ENCODE data around the gene FMNL1. TPM values are rescaled to one million over a fixed set of nuclear protein-coding genes. Genes with fewer than 3 reads are reported as not detected.
"Not testable (repeated sequence)": the region's sequence is repeated elsewhere in the genome, so short reads cannot be mapped to it uniquely, and the experiment has no call there.

The FMNL1 gene
- total RNA-seq, 1 experiment from 2014 or later = 29.0 TPM

DNA sequence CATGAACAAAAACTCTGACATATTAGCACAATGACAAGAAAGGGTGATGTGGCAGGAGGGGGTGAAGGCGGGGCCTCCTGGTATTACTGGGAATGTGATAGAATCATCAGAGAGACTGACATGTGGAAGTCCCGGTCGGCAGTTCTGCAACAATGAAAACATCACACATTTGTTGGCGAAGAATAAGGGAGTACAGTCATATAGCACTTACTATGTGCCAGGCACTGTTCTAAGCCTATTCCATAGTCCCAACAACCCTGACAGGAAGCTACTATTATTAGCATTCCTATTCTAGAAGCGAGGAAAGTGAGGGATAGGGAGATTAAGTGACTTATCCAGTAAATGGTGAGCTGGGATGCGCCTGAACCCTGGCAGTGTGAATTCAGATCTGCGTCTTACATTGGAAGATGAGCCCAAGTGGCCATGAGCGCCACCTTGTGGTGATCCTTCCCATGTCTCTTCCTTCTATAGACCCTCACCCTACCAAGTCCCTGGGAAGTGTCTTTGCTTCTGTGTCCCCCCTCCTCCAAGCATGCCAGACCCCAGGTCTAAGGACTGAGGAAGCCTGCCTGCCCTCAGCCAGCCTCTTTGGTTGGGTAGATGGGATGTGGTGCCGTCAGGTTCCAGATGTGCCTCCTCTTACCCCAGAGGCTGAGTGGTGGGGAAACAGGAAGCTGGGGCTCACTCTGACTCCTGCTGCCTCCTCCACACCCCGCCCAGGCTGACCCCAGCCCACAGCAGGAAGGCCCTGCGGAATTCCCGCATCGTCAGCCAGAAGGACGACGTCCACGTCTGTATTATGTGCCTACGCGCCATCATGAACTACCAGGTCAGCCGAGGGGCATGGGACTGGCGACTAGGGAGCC, 14.0 kb downstream of the FMNL1 start:
- peak; percentile 66 for DNase-seq (ENCODE audit: low read depth)

- DNase-seq (ENCODE audit: low read depth) = no peak
These were observed 14.6 kb downstream of the FMNL1 start for GRCh38 chr17:45236282-45236606.

- DNase-seq (ENCODE audit: low read depth) = no peak
These were observed 16.0 kb downstream of the FMNL1 start for GRCh38 chr17:45237686-45238085.

DNA sequence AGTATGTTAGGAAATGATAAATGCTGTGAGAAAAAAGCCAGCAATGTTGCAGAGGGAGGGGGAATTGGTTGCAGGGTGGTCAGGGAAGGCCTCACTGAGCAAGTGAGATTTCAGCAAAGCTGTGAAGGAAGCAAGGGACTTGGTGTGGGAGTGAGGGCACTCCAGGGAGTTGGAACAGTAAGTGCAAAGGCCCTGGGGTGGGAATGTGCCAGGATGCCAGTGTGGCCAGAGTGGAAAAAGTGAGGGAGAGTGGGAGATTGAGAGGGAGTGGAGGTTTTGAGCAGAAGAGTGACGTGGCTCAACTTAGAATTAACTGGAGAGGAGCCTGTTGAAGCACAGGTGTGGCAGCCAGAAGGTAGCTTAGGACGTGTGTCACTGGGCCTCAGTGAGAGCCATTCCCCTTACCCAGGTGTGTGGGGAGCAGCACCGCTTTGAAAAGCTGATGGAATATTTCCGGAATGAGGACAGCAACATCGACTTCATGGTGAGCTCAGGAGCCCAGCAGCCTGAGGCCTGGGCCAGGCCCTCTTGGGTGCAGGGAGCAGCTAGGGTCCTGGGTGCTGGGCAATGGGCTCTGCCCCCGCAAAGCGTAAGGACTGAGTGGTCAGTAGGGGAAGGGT, 16.6 kb downstream of the FMNL1 start:
- no peak for DNase-seq (ENCODE audit: low read depth)

- DNase-seq (ENCODE audit: low read depth) = no peak
These were observed 19.2 kb downstream of the FMNL1 start for GRCh38 chr17:45240905-45241327.

GRCh38 chr17:45241328-45242028, 19.8 kb downstream of the FMNL1 start:
- no peak for DNase-seq (ENCODE audit: low read depth)

DNA sequence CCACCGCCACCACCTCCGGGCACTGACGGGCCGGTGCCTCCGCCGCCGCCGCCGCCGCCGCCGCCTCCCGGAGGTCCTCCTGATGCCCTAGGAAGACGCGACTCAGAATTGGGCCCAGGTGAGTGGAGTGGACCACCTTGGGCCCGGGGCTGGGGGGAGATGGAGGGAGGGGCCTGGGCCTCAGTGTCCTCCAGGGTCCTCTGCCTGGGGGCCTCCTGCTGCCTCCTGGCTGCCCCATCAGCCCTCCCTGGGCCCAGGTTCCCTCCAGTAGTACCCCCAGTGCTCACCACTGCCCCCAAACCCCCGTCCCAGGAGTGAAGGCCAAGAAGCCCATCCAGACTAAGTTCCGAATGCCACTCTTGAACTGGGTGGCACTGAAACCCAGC, 20.3 kb downstream of the FMNL1 start:
- DNase-seq (ENCODE audit: low read depth) = no peak

GRCh38 chr17:45243750-45244149, 22.1 kb downstream of the FMNL1 start:
- DNase-seq (ENCODE audit: low read depth) = no peak

GRCh38 chr17:45244725-45245656, 23.3 kb downstream of the FMNL1 start:
- DNase-seq (ENCODE audit: low read depth) = no peak

DNA sequence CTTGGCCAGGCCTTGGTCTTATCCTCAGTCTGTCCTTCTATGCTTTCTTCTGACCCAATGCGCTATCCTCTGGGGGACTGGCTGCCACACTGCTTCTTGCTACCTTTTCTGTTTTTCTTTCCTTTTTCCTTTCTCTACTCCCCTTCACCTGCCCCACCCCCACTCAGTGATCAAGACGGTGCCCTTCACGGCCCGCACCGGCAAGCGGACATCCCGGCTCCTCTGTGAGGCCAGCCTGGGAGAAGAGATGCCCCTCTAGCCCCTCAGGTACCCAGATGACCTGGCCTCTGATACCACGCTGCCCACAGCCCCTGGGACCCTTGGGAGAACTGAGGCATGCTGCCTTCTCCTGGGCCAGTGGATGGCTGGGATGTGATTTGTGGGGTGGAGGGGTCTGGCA, 24.7 kb downstream of the FMNL1 start:
- no peak for DNase-seq (ENCODE audit: low read depth)

GRCh38 chr17:45246861-45247428, 25.3 kb downstream of the FMNL1 start:
- no peak for DNase-seq (ENCODE audit: low read depth)

- no peak for DNase-seq (ENCODE audit: low read depth)
These were observed 25.9 kb downstream of the FMNL1 start for GRCh38 chr17:45247429-45248131.

DNA sequence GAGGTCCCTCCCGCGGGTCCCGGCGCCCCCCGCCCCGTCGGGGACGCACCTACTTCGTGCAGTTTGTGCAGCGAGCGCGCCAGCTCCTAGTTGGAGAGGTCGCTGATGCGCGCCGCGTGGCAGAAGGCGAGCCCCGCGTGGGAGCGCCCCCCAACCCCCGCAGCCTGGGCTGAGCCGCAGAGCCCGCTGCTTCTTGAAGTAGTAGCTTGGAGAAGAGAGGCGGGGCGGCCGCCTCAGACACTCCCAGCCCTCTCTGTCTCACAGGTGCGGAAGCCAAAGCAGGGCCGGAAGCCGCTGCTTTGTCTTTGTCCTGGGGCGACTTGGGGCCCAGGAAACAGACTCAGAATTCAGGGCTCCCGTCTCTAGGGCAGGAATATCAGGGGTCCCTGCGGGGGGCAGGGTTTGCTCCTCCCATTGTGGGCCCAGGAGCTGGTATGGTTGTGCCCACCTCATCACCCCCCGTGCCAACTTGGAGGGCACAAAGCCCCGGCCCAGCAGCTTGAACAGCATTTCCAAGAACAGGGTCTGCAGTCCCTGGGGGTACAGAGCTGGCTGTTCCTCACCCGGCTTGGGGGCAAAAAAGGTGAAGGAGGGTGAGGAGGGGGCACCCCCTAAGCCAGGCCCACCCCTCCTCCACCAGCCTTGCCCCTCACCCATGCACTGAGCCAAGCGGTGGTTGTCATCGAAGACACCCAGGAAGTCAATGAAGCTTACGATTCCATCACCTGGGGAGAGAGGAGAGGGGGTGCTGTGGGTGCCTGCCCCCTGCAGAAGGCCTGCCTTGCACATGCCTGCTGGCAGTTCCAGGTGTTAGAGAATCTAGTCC, 26.7 kb downstream of the FMNL1 start:
- no peak for DNase-seq (ENCODE audit: low read depth)

DNA sequence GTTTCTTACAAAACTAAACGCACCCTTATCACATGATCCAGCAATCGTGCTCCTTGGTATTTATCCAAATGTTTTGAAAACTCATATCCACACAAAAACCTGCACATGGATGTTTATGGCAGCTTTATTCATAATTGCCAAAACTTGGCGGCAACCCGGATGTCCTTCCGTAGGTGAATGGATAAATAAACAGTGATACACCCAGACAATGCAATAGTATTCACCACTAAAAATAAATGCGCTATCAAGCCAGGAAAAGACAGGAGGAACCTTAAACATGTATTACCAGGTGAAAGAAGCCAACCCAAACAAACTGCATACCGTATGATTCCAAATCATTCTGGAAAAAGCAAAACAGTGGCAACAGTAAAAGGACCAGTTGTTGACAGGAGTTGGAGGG, 30.2 kb downstream of the FMNL1 start:
- DNase-seq (ENCODE audit: low read depth) = no peak

DNA sequence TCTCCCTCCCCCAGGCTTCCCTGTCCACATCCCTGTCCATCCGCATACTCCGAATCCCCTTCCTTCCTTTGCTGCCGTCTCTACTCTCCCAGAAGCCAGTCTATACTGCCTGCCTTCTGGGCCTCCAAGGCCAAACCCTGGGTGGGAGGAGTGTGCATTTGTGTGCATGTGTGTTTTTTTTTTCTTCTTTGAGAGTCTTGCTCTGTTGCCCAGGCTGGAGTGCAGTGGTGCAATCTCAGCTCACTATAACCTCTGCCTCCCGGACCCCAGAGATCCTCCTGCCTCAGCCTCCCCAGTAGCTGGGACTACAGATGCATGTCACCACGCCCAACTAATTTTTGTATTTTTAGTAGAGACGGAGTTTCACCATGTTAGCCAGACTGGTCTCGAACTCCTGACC, 31.6 kb downstream of the FMNL1 start:
- not testable (repeated sequence) for DNase-seq (ENCODE audit: low read depth)

- DNase-seq (ENCODE audit: low read depth) = no peak
These were observed 32.2 kb downstream of the FMNL1 start for GRCh38 chr17:45253879-45254278.

DNA sequence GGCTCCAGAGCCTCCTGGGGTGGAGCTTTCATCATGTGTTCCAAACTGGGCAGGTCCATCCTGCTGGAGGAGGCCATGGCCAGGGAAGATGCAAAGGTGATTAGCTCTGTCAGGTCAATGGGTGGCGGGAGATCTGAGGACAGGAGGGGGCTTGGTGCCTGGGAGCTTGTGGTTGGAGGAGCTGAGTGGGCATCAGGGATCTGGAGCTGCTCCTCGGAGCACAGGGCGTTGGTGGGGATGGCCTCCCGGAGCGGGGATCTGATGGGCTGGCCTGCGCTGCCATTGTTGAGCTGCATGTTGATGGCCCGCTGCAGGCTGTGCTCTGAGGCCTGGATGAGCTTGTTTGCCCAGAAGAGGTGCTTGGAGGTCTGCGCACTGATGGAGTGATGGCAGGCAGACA, 33.7 kb downstream of the FMNL1 start:
- no peak for DNase-seq (ENCODE audit: low read depth)

GRCh38 chr17:45256114-45256966, 34.7 kb downstream of the FMNL1 start:
- DNase-seq (ENCODE audit: low read depth) = no peak

DNA sequence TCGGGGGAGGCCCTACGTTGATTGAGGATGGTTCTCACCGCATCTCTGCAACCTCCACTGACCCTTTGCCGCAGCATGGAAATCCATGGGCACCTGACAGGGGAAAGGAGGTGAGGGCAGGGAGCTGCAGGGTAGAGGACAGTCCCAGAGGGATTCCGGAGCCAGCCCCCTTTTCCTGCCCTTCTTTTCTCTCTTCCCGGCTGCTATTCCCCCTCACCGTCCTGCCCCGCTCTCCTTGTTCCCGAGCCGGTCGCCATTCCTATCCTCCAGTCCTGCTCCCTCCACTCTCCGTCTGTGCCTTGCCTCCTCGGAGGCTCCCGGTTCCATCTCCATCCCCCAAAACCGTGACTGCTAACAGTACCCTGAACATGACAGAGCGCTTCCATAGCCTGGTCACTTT, 35.4 kb downstream of the FMNL1 start:
- no peak for DNase-seq (ENCODE audit: low read depth)
